Mesendoderm (in vitro differentiated cells): ENCODE measurements around the gene OVOL2. TPM values are rescaled to one million over a fixed set of nuclear protein-coding genes. Genes with fewer than 3 reads are reported as not detected.
"Not testable (repeated sequence)": the region's sequence is repeated elsewhere in the genome, so short reads cannot be mapped to it uniquely, and the experiment has no call there.

Experiments used
- DNase-seq: peaks from one replicate; pipeline ENCODE4 v3.0.0; 2013
- H2AK5ac ChIP-seq: 2 replicates; pipeline ENCODE4 v1.6.1; 2013; ENCODE audit warnings: low read length, inconsistent platforms
- H2BK120ac ChIP-seq: 2 replicates; pipeline ENCODE4 v1.6.1; 2013; ENCODE audit warnings: low read depth, mild to moderate bottlenecking, low read length, moderate library complexity, mixed read lengths
- H2BK15ac ChIP-seq: replicated peaks from 2 replicates; pipeline ENCODE4 v1.6.1; 2013; ENCODE audit warnings: low read depth, mild to moderate bottlenecking, moderate library complexity
- H2BK5ac ChIP-seq: 2 replicates; pipeline ENCODE4 v1.6.1; 2013; ENCODE audit warnings: low read length, inconsistent platforms
- H3K18ac ChIP-seq: 2 replicates; pipeline ENCODE4 v1.6.1; 2013; ENCODE audit warnings: mild to moderate bottlenecking, low read length, mixed read lengths
- H3K23ac ChIP-seq: one replicate; pipeline ENCODE4 v1.6.1; 2013; ENCODE audit warnings: low read length
- H3K27ac ChIP-seq: 2 replicates; pipeline ENCODE4 v1.5.1; 2013; ENCODE audit warnings: low read depth, mild to moderate bottlenecking, inconsistent platforms, low read length, moderate library complexity
- H3K27me3 ChIP-seq: 2 replicates; pipeline ENCODE4 v1.6.1; 2013; ENCODE audit warnings: low read length, control low read depth, mild to moderate bottlenecking, inconsistent platforms; ENCODE audit not compliant: insufficient read depth, poor library complexity
- H3K36me3 ChIP-seq: 2 replicates; pipeline ENCODE4 v1.6.1; 2013; ENCODE audit warnings: low read length, inconsistent platforms; ENCODE audit not compliant: control insufficient read depth, insufficient read depth
- H3K4ac ChIP-seq: one replicate; pipeline ENCODE4 v1.6.1; 2013; ENCODE audit warnings: low read depth, mild to moderate bottlenecking, low read length, moderate library complexity
- H3K4me1 ChIP-seq: 2 replicates; pipeline ENCODE4 v1.6.1; 2013; ENCODE audit warnings: low read depth, low read length, inconsistent platforms; ENCODE audit not compliant: control insufficient read depth
- H3K4me2 ChIP-seq: 2 replicates; pipeline ENCODE4 v1.6.1; 2013; ENCODE audit warnings: low read length
- H3K4me3 ChIP-seq: 2 replicates; pipeline ENCODE4 v1.5.1; 2013; ENCODE audit warnings: mild to moderate bottlenecking, low read length
- H3K56ac ChIP-seq: one replicate; pipeline ENCODE4 v1.6.1; 2013; ENCODE audit warnings: low read length
- H3K79me1 ChIP-seq: 2 replicates; pipeline ENCODE4 v1.6.1; 2013; ENCODE audit warnings: low read length, inconsistent platforms
- H3K79me2 ChIP-seq: 2 replicates; pipeline ENCODE4 v1.6.1; 2013; ENCODE audit warnings: mild to moderate bottlenecking, low read length; ENCODE audit not compliant: control insufficient read depth, insufficient read depth
- H3K9ac ChIP-seq: 2 replicates; pipeline ENCODE4 v1.6.1; 2013; ENCODE audit warnings: low read length, inconsistent platforms
- H4K5ac ChIP-seq: one replicate; pipeline ENCODE4 v1.6.1; 2013; ENCODE audit warnings: low read length
- H4K8ac ChIP-seq: one replicate; pipeline ENCODE4 v1.6.1; 2013; ENCODE audit warnings: low read depth, mild to moderate bottlenecking, control low read depth, low read length, moderate library complexity
- WGBS: extraction: QIAGEN DNeasy Blood & Tissue Kit; methylation state at CpG from one replicate; pipeline ENCODE4 v1.1.7; 2013; ENCODE audit warnings: low lambda C conversion rate, missing lambda C conversion rate; ENCODE audit not compliant: insufficient coverage; ENCODE audit errors: extremely low coverage; 5-methylcytosine and 5-hydroxymethylcytosine counted together
- polyA plus RNA-seq, 2 experiments: library from polyadenylated mRNA; stranded (reverse); fragments of 200-250 nt; gene quantifications; one replicate each; pipeline ENCODE4 v1.2.3, GENCODE V29; 2013

The OVOL2 gene
- polyA plus RNA-seq (2013, experiment 1 of 2), result 6.8 TPM
- polyA plus RNA-seq (2013, experiment 2 of 2), result 7.6 TPM

- peak within 1 kb of the TSS; percentile 40 for H3K27ac ChIP-seq
- peak within 1 kb of the TSS; percentile 85 for H3K56ac ChIP-seq
- H2AK5ac ChIP-seq, result no peak within 1 kb of the TSS
- no CpG with 5 or more reads among the region's 73 CpGs for WGBS
- H3K4me1 ChIP-seq, result no peaks in the 10 kb centered on the region
- peak; percentile 91 for DNase-seq
- H4K5ac ChIP-seq, result no peak within 1 kb of the TSS
- no peak within 1 kb of the TSS for H3K4ac ChIP-seq
- H3K79me1 ChIP-seq, result peaks cover 2% of the 10 kb centered on the region
- H3K23ac ChIP-seq, result no peak within 1 kb of the TSS
- no peaks in the 10 kb centered on the region for H3K27me3 ChIP-seq
- H4K8ac ChIP-seq, result no peak within 1 kb of the TSS
- no peaks in the 10 kb centered on the region for H3K36me3 ChIP-seq
- no peaks in the 10 kb centered on the region for H3K79me2 ChIP-seq
- no peak within 1 kb of the TSS for H2BK15ac ChIP-seq
- peak within 1 kb of the TSS; percentile 66 for H3K4me3 ChIP-seq
- peak within 1 kb of the TSS; percentile 75 for H3K9ac ChIP-seq
- H3K18ac ChIP-seq, result peak within 1 kb of the TSS; percentile 43
- peak within 1 kb of the TSS; percentile 84 for H3K4me2 ChIP-seq
- H2BK5ac ChIP-seq, result no peak within 1 kb of the TSS
- H2BK120ac ChIP-seq, result no peak within 1 kb of the TSS
These were observed at the start of gene OVOL2 for GRCh38 chr20:18057101-18057993. Gene OVOL2, minus strand, starts transcription at chr20:18057916. Its CDS starts 282 bp downstream, at chr20:18057634.

GRCh38 chr20:18103497-18103896, 45.8 kb upstream of the OVOL2 start:
- no peak overlapping the region for H3K4ac ChIP-seq
- H3K18ac ChIP-seq, result no peak overlapping the region
- no peak overlapping the region for H4K8ac ChIP-seq
- no peak overlapping the region for H3K56ac ChIP-seq
- H2AK5ac ChIP-seq, result no peak overlapping the region
- H3K4me3 ChIP-seq, result no peak overlapping the region
- no peak overlapping the region for H3K23ac ChIP-seq
- H3K27me3 ChIP-seq, result no peaks in the 10 kb centered on the region
- H2BK120ac ChIP-seq, result no peak overlapping the region
- H2BK5ac ChIP-seq, result no peak overlapping the region
- no peak overlapping the region for H3K27ac ChIP-seq
- no CpG with 5 or more reads among the region's 1 CpG for WGBS
- H3K36me3 ChIP-seq, result no peaks in the 10 kb centered on the region
- H3K79me2 ChIP-seq, result no peaks in the 10 kb centered on the region
- peak; percentile 66 for DNase-seq
- no peak overlapping the region for H3K4me2 ChIP-seq
- no peak overlapping the region for H2BK15ac ChIP-seq
- H3K4me1 ChIP-seq, result no peaks in the 10 kb centered on the region
- H4K5ac ChIP-seq, result no peak overlapping the region
- no peaks in the 10 kb centered on the region for H3K79me1 ChIP-seq
- H3K9ac ChIP-seq, result no peak overlapping the region

- Histone ChIP-seq H3K9ac (no peak overlapping the region), H3K4me1 (no peaks in the 10 kb centered on the region), H3K56ac (no peak overlapping the region), H3K79me1 (no peaks in the 10 kb centered on the region), H2BK15ac (no peak overlapping the region), H4K5ac (no peak overlapping the region), H3K79me2 (no peaks in the 10 kb centered on the region), H2BK5ac (no peak overlapping the region), H2BK120ac (no peak overlapping the region), H3K4me2 (no peak overlapping the region), H3K36me3 (no peaks in the 10 kb centered on the region), H3K27me3 (no peaks in the 10 kb centered on the region), H3K4me3 (no peak overlapping the region), H3K4ac (no peak overlapping the region), H3K18ac (no peak overlapping the region), H3K27ac (peak overlapping the region; percentile 14), H3K23ac (no peak overlapping the region), H4K8ac (no peak overlapping the region), H2AK5ac (no peak overlapping the region)
- peak; percentile 97 for DNase-seq
- WGBS, result no CpG with 5 or more reads among the region's 7 CpGs
These were observed 43.6 kb upstream of the OVOL2 start for GRCh38 chr20:18101125-18101810.

- H3K9ac ChIP-seq, H4K5ac ChIP-seq, DNase-seq, H3K27ac ChIP-seq, H3K23ac ChIP-seq, H2BK120ac ChIP-seq, H4K8ac ChIP-seq, H3K56ac ChIP-seq, H2BK15ac ChIP-seq, H3K4me1 ChIP-seq, H3K79me2 ChIP-seq, H3K4me2 ChIP-seq, H3K27me3 ChIP-seq, H3K18ac ChIP-seq, H3K36me3 ChIP-seq, H2AK5ac ChIP-seq, H3K4me3 ChIP-seq, H2BK5ac ChIP-seq, H3K79me1 ChIP-seq: not testable (repeated sequence)
- H3K4ac ChIP-seq, result peak overlapping the region; percentile 36
- WGBS, result no CpG with 5 or more reads among the region's 11 CpGs
These were observed 42.9 kb upstream of the OVOL2 start for GRCh38 chr20:18100569-18100968.

GRCh38 chr20:18094191-18094590, 36.5 kb upstream of the OVOL2 start:
- no peaks in the 10 kb centered on the region for H3K4me1 ChIP-seq
- DNase-seq, result no peak
- no peak overlapping the region for H3K9ac ChIP-seq
- H3K4ac ChIP-seq, result no peak overlapping the region
- no peaks in the 10 kb centered on the region for H3K27me3 ChIP-seq
- no peak overlapping the region for H3K27ac ChIP-seq
- H3K23ac ChIP-seq, result no peak overlapping the region
- H3K36me3 ChIP-seq, result no peaks in the 10 kb centered on the region
- H3K56ac ChIP-seq, result no peak overlapping the region
- H3K79me1 ChIP-seq, result no peaks in the 10 kb centered on the region
- H2AK5ac ChIP-seq, result no peak overlapping the region
- H3K18ac ChIP-seq, result no peak overlapping the region
- no peak overlapping the region for H3K4me2 ChIP-seq
- no peak overlapping the region for H4K8ac ChIP-seq
- WGBS, result no CpG with 5 or more reads among the region's 5 CpGs
- H2BK5ac ChIP-seq, result no peak overlapping the region
- H2BK120ac ChIP-seq, result no peak overlapping the region
- no peaks in the 10 kb centered on the region for H3K79me2 ChIP-seq
- no peak overlapping the region for H2BK15ac ChIP-seq
- no peak overlapping the region for H3K4me3 ChIP-seq
- H4K5ac ChIP-seq, result no peak overlapping the region
